ENCODE measurements around the gene FBXW8.

DNA sequence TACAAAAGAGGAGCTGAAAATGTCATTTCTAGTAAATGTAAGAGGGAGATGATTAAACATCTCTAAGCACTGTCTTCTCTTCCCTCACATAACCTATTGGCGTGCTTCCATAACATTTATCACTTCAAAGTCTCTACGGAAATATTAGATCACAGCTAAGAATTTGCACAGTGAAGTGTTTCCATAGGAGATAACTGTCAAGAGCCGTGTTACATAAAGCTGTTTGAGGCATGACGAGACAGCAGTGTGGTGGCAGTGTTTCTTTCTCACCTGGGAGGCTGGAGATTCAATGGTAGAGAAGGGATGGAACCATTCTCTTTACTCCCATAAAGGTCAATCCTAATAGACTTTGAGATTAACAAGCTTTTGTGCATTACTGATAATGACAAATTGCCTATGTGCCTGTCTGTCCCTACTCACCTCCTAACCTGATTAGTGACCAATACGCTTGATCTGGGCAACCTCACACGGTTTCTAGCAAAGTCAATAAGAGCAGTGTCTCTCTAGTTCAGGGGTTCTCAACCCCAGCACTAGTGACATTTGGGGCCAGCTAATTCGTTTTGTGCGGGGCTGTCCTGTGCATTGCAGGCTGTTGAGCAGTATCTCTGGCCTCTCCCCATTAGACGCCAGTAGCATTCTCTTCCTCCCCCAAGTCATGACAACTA lies 35.3 kb downstream of the FBXW8 start:
- TF ChIP-seq, protein P1, sequence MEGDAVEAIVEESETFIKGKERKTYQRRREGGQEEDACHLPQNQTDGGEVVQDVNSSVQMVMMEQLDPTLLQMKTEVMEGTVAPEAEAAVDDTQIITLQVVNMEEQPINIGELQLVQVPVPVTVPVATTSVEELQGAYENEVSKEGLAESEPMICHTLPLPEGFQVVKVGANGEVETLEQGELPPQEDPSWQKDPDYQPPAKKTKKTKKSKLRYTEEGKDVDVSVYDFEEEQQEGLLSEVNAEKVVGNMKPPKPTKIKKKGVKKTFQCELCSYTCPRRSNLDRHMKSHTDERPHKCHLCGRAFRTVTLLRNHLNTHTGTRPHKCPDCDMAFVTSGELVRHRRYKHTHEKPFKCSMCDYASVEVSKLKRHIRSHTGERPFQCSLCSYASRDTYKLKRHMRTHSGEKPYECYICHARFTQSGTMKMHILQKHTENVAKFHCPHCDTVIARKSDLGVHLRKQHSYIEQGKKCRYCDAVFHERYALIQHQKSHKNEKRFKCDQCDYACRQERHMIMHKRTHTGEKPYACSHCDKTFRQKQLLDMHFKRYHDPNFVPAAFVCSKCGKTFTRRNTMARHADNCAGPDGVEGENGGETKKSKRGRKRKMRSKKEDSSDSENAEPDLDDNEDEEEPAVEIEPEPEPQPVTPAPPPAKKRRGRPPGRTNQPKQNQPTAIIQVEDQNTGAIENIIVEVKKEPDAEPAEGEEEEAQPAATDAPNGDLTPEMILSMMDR (conservative IDR thresholded peaks at IDR 0.05) = no peak
- no peak for TF ChIP-seq EZH2 (IDR thresholded peaks at IDR 0.05; ENCODE audit: low read depth)

All from PC-9 (cell line).